C4-2B (cell line): ENCODE data around the gene CCN5.

Experiments used
- CTCF ChIP-seq: fragments of 450-650 bp; conservative IDR thresholded peaks from 2 replicates; pipeline ENCODE4 v1.5.1; 2017; ENCODE audit warnings: mild to moderate bottlenecking
- ZFX ChIP-seq: fragments of 450-650 bp; IDR thresholded peaks from 2 replicates; pipeline ENCODE4 v1.6.1; 2017

GRCh38 chr20:44724423-44725091 is 9.4 kb downstream of the CCN5 start:
- TF ChIP-seq CTCF (no peak), ZFX (no peak)
